ENCODE data around the gene RAB11FIP3. TPM values are rescaled to one million over a fixed set of nuclear protein-coding genes. Genes with fewer than 3 reads are reported as not detected.

Gene RAB11FIP3
- total RNA-seq, 2 experiments from 2014 or later, result 29.0 to 51.2 TPM

DNA sequence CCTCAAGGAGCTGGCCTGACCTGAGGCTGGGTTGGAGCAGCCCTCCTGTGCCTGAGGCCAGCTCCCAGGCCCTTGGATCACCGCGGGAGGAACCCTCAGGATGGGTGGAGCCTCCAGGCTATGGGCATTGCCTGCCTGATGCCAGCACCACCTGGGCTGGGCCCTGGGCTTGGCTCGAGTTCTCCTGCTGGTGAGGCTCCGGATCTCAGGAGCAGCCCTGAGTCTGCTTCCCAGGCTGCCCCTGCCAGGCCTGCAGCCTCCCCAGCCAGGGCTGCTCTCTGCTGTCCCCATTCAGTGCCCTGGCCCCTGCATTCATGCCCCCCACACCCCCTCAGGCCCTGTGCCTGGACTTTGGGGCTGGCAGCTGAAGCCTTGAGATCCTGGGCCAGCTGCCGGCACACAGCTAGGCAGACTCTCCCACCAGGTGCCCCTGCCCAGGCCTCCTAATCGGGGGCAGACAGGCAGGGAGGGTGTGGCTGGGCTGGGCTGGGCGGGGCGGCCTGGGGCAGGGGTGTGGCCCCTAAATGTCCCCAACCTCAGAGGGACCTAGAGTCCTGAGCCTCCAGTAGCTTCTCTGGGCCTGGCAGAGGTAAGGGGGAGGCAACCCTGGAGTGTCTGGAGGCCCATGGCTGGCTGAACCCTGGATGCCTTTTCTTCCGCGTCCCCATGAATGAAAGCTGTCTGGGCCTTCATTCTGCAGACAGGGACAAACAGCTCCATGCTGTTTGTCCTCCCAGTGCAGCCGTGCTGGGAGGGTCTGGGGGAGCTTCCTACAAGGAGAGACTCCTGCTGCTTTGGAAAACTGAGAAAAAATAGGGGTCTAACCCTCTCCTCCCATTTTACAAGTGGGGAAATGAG, 143.2 kb downstream of the RAB11FIP3 start:
- DNase-seq (ENCODE audit: low spot score), result no peak
- ChIA-PET POLR2A (no interaction called here), CTCF (ENCODE audit: unreplicated experiment) (interaction anchor here (0.6 kb wide), 1 partner anchor 110 kb away, joined by 3 read pairs; no protein-coding TSS in a partner anchor)
- H3K9me3 ChIP-seq (ENCODE audit: low read length), result no peaks in the 10 kb centered on the region
- H3K4me1 ChIP-seq (ENCODE audit: insufficient read depth, low read length, poor library complexity, severe bottlenecking), result peaks cover 35% of the 10 kb centered on the region
- no peaks in the 10 kb centered on the region for H3K9me2 ChIP-seq (ENCODE audit: insufficient read depth, low read length)
- H2AFZ ChIP-seq (ENCODE audit: low read length), result peak overlapping the region; percentile 33; the same call in 1 of the 2 replicates
- no TSS peak for BruUV-seq (replicated peaks)
- TF ChIP-seq EZH2phosphoT487 (IDR thresholded peaks at IDR 0.05; ENCODE audit: borderline replicate concordance, low read depth, low read length) (no peak), CTCF (conservative IDR thresholded peaks at IDR 0.05; ENCODE audit: low read length) (no peak)
- intact Hi-C loops (cut with micrococcal nuclease; ENCODE audit: unreplicated experiment), result loop anchor here (5.0 kb wide), 1 partner anchor 186 kb away; the partner anchor contains the start of gene PGAP6
- peaks cover 7% of the 10 kb centered on the region; the same call in 1 of the 2 replicates for H3K79me2 ChIP-seq (ENCODE audit: insufficient read depth, low read depth, low read length)
- H3K4me3 ChIP-seq (ENCODE audit: low read depth, low read length, poor library complexity, severe bottlenecking), result peak overlapping the region; percentile 94
- H3K36me3 ChIP-seq (ENCODE audit: insufficient read depth, low read length), result no peaks in the 10 kb centered on the region
- no peaks in the 10 kb centered on the region for H4K20me1 ChIP-seq (ENCODE audit: insufficient read depth, low read length)
- peak overlapping the region; percentile 72 for H3K4me2 ChIP-seq (ENCODE audit: low read length)
- H3K27ac ChIP-seq (ENCODE audit: low read depth, low read length, poor library complexity, severe bottlenecking), result peak overlapping the region; percentile 13

DNA sequence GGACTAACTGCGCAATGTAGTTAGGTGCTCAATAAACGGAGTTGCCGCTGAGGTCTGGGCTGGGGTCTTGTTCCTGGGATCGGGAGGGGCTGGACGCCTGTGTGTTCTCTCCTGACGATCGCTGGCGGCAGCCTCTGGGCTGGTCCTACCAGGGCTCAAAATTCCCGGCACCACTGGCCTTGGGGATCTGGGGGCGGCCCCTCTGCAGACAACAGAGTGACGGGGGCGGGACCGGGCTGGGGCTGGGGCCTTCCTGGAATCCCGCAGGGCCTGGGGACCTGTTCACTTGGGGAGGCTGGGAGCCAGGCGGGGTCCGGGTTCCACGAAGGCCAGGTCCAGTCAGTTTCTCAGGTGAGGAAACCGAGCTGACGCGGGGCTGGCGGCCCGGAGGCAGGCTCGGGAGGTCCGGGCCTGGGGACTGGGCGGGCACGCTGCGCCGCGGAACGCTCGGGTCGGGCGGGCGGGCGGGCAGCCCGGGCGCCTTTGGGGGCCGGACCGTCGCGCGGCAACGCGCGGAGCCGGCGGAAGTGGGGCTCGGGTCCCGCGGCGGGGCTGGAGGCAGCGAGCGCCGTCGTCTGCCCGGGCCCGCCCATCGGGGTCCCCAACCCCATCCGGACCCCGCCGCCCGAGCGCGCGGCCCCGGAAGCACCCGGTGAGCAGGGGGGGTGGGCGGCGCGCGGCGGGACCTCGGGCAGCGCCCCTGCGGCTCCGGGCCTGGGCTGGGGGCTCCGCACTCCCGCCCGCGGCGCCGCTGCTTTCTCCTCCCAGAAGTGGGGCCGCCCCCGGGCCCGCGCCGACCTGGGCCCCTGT, 144.2 kb downstream of the RAB11FIP3 start, which contains the start of gene PIGQ:
PIGQ (plus strand) TSS at position 524 of the 810 bp plus-strand sequence. CDS start 4,107 bp downstream, outside the sequence.
- Histone ChIP-seq H2AFZ (ENCODE audit: low read length) (peak within 1 kb of the TSS; percentile 37), H3K36me3 (ENCODE audit: insufficient read depth, low read length) (no peaks in the 10 kb centered on the region), H3K9me2 (ENCODE audit: insufficient read depth, low read length) (no peaks in the 10 kb centered on the region), H3K4me3 (ENCODE audit: low read depth, low read length, poor library complexity, severe bottlenecking) (peak within 1 kb of the TSS; percentile 94), H4K20me1 (ENCODE audit: insufficient read depth, low read length) (no peaks in the 10 kb centered on the region), H3K4me2 (ENCODE audit: low read length) (peak within 1 kb of the TSS; percentile 74), H3K9me3 (ENCODE audit: low read length) (no peaks in the 10 kb centered on the region), H3K4me1 (ENCODE audit: insufficient read depth, low read length, poor library complexity, severe bottlenecking) (peaks cover 35% of the 10 kb centered on the region), H3K27ac (ENCODE audit: low read depth, low read length, poor library complexity, severe bottlenecking) (peak within 1 kb of the TSS; percentile 22), H3K79me2 (ENCODE audit: insufficient read depth, low read depth, low read length) (peaks cover 7% of the 10 kb centered on the region; the same call in 1 of the 2 replicates)
- intact Hi-C loops (cut with micrococcal nuclease; ENCODE audit: unreplicated experiment), result loop anchor here (5.0 kb wide), 1 partner anchor 187 kb away; the partner anchor contains the start of gene PGAP6
- BruUV-seq (replicated peaks), result no TSS peak
- TF ChIP-seq EZH2phosphoT487 (IDR thresholded peaks at IDR 0.05; ENCODE audit: borderline replicate concordance, low read depth, low read length), result no peak
- no peak for TF ChIP-seq CTCF (conservative IDR thresholded peaks at IDR 0.05; ENCODE audit: low read length)
- ChIA-PET CTCF (ENCODE audit: unreplicated experiment) (no interaction called here), POLR2A (no interaction called here)
- DNase-seq (ENCODE audit: low spot score), result peak; percentile 79

Small RNA genes lying within 50 kb of the gene (microRNA-seq; reads per million reads assigned to microRNA genes)
- gene MIR3176 (ENCODE audit: borderline replicate concordance) (7.6 reads per million, percentile 5 among the genes with 10 or more reads in this experiment), gene MIR5587 (ENCODE audit: borderline replicate concordance) (not detected)

Small RNA genes lying within 50 kb of the gene (small RNA-seq; reads per million reads assigned to genes)
- gene MIR3176 (not detected), gene MIR5587 (not detected), gene RF00019 (not detected), gene Z98883.1 (not detected)

Other genes with a start within 250 kb of the RAB11FIP3 start
- gene HBA1, start 249.0 kb upstream of the RAB11FIP3 start, total RNA-seq (2014; rRNA removed; shearing (Covaris generic)), result not detected in 2 replicates
- not detected in 2 replicates for gene HBA1, start 249.0 kb upstream of the RAB11FIP3 start, total RNA-seq (2022)
- gene HBQ1, start 245.2 kb upstream of the RAB11FIP3 start, total RNA-seq (2014; rRNA removed; shearing (Covaris generic)), result not detected in 2 replicates
- gene HBQ1, start 245.2 kb upstream of the RAB11FIP3 start, total RNA-seq (2022), result not detected in 2 replicates
- gene LUC7L, start 196.2 kb upstream of the RAB11FIP3 start, total RNA-seq (2014; rRNA removed; shearing (Covaris generic)), result 90.5 and 92.6 TPM in 2 replicates
- gene LUC7L, start 196.2 kb upstream of the RAB11FIP3 start, total RNA-seq (2022), result 81.4 and 90.6 TPM in 2 replicates
- gene FAM234A, start 190.8 kb upstream of the RAB11FIP3 start, total RNA-seq (2014; rRNA removed; shearing (Covaris generic)), result 8.1 and 10.9 TPM in 2 replicates
- gene FAM234A, start 190.8 kb upstream of the RAB11FIP3 start, total RNA-seq (2022), result 26.8 and 30.1 TPM in 2 replicates
- gene RGS11, start 149.7 kb upstream of the RAB11FIP3 start, total RNA-seq (2014; rRNA removed; shearing (Covaris generic)), result not detected in 2 replicates
- gene RGS11, start 149.7 kb upstream of the RAB11FIP3 start, total RNA-seq (2022), result not detected in 2 replicates
- not detected in 2 replicates for gene ARHGDIG, start 145.1 kb upstream of the RAB11FIP3 start, total RNA-seq (2014; rRNA removed; shearing (Covaris generic))
- gene ARHGDIG, start 145.1 kb upstream of the RAB11FIP3 start, total RNA-seq (2022), result not detected in 2 replicates
- not detected in 2 replicates for gene PDIA2, start 142.5 kb upstream of the RAB11FIP3 start, total RNA-seq (2014; rRNA removed; shearing (Covaris generic))
- gene PDIA2, start 142.5 kb upstream of the RAB11FIP3 start, total RNA-seq (2022), result not detected in 2 replicates
- 30.3 and 30.6 TPM in 2 replicates for gene AXIN1, start 72.9 kb upstream of the RAB11FIP3 start, total RNA-seq (2014; rRNA removed; shearing (Covaris generic))
- gene AXIN1, start 72.9 kb upstream of the RAB11FIP3 start, total RNA-seq (2022), result 29.0 and 29.8 TPM in 2 replicates
- gene MRPL28, start 55.1 kb upstream of the RAB11FIP3 start, total RNA-seq (2014; rRNA removed; shearing (Covaris generic)), result 113 and 134 TPM in 2 replicates
- gene MRPL28, start 55.1 kb upstream of the RAB11FIP3 start, total RNA-seq (2022), result 78.1 and 84.6 TPM in 2 replicates
- gene PGAP6, start 43.7 kb upstream of the RAB11FIP3 start, total RNA-seq (2014; rRNA removed; shearing (Covaris generic)), result 40.1 and 50.6 TPM in 2 replicates
- 34.3 and 41.2 TPM in 2 replicates for gene PGAP6, start 43.7 kb upstream of the RAB11FIP3 start, total RNA-seq (2022)
- 25.0 and 28.3 TPM in 2 replicates for gene NME4, start 28.4 kb upstream of the RAB11FIP3 start, total RNA-seq (2014; rRNA removed; shearing (Covaris generic))
- gene NME4, start 28.4 kb upstream of the RAB11FIP3 start, total RNA-seq (2022), result 24.3 and 25.0 TPM in 2 replicates
- gene DECR2, start 23.8 kb upstream of the RAB11FIP3 start, total RNA-seq (2014; rRNA removed; shearing (Covaris generic)), result 7.5 and 8.0 TPM in 2 replicates
- gene DECR2, start 23.8 kb upstream of the RAB11FIP3 start, total RNA-seq (2022), result 14.4 and 15.9 TPM in 2 replicates
- 23.1 and 32.9 TPM in 2 replicates for gene CAPN15, start 102.1 kb downstream of the RAB11FIP3 start, total RNA-seq (2014; rRNA removed; shearing (Covaris generic))
- gene CAPN15, start 102.1 kb downstream of the RAB11FIP3 start, total RNA-seq (2022), result 43.9 and 54.0 TPM in 2 replicates
- gene PRR35, start 134.7 kb downstream of the RAB11FIP3 start, total RNA-seq (2014; rRNA removed; shearing (Covaris generic)), result not detected in 2 replicates
- not detected in 2 replicates for gene PRR35, start 134.7 kb downstream of the RAB11FIP3 start, total RNA-seq (2022)
- 3.7 and 4.2 TPM in 2 replicates for gene NHLRC4, start 141.4 kb downstream of the RAB11FIP3 start, total RNA-seq (2014; rRNA removed; shearing (Covaris generic))
- gene NHLRC4, start 141.4 kb downstream of the RAB11FIP3 start, total RNA-seq (2022), result 2.5 and 2.6 TPM in 2 replicates
- gene PIGQ, start 144.3 kb downstream of the RAB11FIP3 start, total RNA-seq (2014; rRNA removed; shearing (Covaris generic)), result 32.3 and 39.0 TPM in 2 replicates
- 51.4 and 54.2 TPM in 2 replicates for gene PIGQ, start 144.3 kb downstream of the RAB11FIP3 start, total RNA-seq (2022)
- gene RAB40C, start 164.4 kb downstream of the RAB11FIP3 start, total RNA-seq (2014; rRNA removed; shearing (Covaris generic)), result 18.2 and 20.9 TPM in 2 replicates
- 18.3 and 19.3 TPM in 2 replicates for gene RAB40C, start 164.4 kb downstream of the RAB11FIP3 start, total RNA-seq (2022)
- 0.46 and 0.47 TPM in 2 replicates for gene WFIKKN1, start 205.3 kb downstream of the RAB11FIP3 start, total RNA-seq (2014; rRNA removed; shearing (Covaris generic))
- gene WFIKKN1, start 205.3 kb downstream of the RAB11FIP3 start, total RNA-seq (2022), result 0.81 and 1.2 TPM in 2 replicates
- gene METTL26, start 210.7 kb downstream of the RAB11FIP3 start, total RNA-seq (2014; rRNA removed; shearing (Covaris generic)), result 135 and 152 TPM in 2 replicates
- 83.9 and 99.0 TPM in 2 replicates for gene METTL26, start 210.7 kb downstream of the RAB11FIP3 start, total RNA-seq (2022)
- gene MCRIP2, start 216.2 kb downstream of the RAB11FIP3 start, total RNA-seq (2014; rRNA removed; shearing (Covaris generic)), result 62.8 and 63.2 TPM in 2 replicates
- gene MCRIP2, start 216.2 kb downstream of the RAB11FIP3 start, total RNA-seq (2022), result 47.8 and 64.1 TPM in 2 replicates
- gene WDR90, start 223.7 kb downstream of the RAB11FIP3 start, total RNA-seq (2014; rRNA removed; shearing (Covaris generic)), result 77.6 and 110 TPM in 2 replicates
- gene WDR90, start 223.7 kb downstream of the RAB11FIP3 start, total RNA-seq (2022), result 143 and 153 TPM in 2 replicates
- 129 and 136 TPM in 2 replicates for gene RHOT2, start 242.5 kb downstream of the RAB11FIP3 start, total RNA-seq (2014; rRNA removed; shearing (Covaris generic))
- gene RHOT2, start 242.5 kb downstream of the RAB11FIP3 start, total RNA-seq (2022), result 129 and 133 TPM in 2 replicates

Data from OCI-LY7 (cell line).